Fibroblast of skin of back (primary cell): ENCODE data around the gene MFSD6L.
"Not testable (repeated sequence)": the region's sequence is repeated elsewhere in the genome, so short reads cannot be mapped to it uniquely, and the experiment has no call there.

Source experiments
- DNase-seq: peaks from one replicate; pipeline ENCODE4 v3.0.0-alpha.2; 2013

MFSD6L gene

DNA sequence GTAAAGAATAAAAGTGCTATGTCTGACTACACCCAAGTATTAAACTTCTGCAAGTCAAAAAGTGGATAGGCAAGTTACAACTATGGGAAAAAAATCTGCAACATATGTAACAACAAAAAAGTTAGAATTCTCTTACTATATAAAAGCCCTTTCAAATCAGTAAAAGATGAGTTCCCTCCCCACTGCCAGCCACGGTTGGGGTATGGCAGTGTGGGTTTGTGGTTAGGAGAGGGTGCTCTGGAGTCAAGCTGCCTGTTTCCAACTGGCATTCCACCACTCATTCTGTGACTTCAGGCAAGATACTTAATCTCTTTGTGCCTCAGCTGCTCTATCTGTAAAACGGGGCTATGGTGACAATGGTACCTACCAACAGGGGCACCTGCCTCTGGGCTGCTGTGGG is 26.6 kb upstream of the MFSD6L start:
- no peak for DNase-seq

DNA sequence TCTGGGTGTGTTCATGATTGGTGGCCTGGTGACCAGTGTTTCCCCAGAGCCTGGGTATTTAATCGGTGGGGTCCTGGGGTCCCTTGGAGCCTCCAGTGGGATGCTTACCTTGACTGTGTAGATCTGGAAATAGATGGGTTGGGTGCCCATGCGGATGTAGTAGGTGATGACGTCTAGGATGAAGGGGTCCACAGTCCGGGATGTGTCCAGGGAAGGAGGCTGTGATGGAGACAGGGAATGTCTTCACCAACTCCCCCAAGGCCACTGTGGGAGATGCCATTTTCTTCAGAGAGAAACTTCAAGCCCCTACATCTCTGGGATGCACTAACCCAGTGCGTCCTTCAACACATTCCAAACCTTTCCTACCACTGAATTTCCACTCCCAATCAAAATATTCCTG is 24.1 kb upstream of the MFSD6L start:
- no peak for DNase-seq

DNA sequence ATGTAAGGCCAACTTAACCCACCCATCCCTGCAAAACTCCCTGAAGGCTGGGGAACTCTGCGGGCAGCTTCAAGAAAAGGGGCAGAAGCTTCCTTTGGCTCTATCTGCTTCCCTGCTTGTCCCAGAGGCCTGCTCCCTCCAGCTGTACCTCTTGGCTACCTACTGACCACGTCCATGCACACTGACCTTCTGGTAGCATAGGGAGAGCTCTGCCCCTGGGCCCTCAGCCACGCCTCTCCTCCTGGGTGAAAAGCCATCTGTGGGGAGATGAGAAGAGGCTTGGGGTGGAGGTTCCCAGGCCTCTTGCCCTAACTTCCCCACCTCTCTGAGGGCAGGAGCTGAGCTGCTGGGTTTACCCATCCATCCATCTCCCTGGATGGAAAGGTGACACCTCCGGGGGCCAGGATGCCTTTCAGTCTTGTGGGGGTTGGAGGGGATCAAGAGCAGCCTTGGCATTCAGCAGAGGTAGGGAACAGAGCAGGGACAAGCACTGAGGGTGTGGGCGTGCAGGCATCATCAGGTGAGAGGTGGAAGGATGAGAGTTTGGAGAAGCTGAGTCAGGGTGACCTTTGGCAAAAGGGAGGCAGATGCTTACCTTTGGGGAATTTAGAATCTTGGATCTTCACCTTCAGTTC is 23.4 kb upstream of the MFSD6L start:
- no peak for DNase-seq

DNA sequence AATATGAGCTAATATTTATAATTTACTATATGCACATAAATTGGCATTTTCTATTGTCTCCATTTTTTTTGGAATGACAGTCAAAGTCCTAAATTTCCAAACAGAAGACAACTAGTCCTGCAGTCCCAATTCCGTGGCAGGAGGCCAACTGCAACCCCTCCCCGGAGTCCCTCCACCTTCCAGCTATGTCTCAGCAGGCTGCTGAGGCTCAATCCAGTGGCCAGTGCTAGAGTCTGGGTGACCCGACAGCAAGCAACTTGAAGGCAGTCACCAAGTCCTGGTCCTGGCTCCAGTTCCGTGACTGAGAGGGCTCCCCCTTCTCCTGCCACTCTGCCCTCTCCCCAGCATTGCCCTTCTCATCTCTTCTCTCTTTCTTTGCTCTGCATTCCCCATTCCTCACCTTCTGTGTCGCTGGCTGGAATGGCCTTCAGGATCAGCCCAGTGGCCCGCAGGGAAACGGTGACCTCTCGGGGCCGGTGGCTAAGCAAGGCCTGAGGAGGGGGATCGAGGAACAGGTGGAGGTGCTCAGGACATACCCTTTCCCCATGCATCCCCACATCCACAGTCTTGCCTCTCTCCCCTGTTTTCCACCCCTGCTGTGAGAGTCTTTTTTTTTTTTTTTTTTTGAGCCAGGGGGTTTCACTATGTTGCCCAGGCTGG is 22.4 kb upstream of the MFSD6L start:
- no peak for DNase-seq

DNA sequence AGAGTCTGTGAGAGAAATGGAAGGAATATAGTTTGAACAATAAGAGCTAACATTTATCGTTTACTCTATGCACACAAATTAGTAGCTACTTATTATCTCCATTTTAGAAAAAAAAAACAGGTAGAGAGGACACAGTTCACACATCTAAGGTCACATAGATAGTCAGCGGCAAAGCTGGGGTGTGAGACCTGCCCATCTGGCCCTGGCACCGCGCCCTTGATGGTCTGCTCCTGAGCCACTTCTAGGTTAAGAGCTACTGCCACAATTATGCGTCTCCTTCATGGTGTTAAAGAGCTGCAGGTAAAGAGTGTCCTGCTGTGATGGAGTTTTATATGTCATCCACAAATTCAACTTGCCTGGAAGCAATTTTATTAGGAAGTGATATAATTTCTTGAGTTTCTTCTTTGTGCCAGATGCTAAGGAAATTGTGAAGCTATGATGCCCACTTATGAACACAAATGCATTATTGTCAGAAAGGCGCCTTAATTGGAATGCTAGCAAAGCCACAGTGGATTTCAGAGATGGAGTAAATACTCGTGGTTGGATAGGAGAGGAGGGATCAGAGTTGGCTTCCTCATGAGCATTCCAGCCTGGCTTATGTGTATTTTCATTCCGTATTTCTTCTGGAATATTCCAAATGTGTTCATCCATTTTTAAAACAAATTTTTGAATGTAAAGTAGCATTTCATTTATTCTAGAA is 21.3 kb upstream of the MFSD6L start:
- no peak for DNase-seq

DNA sequence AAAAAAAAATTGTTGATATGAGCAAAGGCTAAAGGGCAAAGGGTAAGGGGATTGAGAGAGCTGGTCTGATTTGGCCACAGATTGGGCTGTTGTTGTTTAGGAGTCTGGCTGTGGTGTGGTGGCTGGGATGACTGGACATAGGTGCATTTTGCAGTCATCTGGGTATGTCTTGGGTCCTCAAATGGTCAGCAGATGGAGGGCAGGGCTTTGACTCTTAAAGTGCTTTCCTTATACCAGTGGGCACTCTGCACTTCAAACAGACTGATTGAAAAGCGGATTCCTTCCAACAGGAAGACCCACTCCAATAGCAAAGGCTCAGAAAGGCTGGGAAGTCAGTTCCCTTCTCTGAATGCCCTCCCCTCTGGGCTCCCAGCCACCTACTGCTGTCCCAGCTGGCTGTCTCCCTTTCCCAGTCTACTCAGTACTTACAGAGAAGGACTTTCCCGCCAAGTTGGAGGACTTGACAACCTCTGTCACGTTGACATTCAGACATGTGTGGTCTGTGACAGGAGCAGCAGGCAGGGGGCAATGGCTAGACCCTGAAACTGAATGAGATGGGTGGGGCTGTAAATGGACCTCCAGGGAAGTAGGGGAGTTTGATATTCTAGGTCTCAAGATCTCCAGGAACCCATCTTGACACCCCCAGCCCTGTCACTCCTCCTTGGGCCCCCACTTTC is 19.6 kb upstream of the MFSD6L start:
- no peak for DNase-seq

DNA sequence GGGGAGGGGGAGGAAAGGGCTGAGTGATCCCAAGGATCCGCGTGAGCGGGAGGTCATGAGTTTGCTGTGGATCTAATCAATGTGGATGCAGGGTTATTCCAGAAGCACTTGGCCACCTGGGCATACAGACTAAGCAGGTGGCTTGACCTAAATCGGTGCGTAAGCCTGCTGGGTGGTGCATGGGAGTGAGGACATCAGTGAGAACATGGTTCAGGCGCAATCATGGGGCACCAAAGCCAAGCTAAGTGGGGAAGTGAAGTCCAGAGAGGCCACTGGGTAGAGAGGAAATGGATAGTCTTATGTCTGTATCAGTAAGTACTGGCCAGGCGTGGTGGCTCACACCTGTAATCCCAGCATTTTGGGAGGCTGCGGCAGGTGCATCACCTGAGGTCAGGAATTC is 18.9 kb upstream of the MFSD6L start:
- no peak for DNase-seq

DNA sequence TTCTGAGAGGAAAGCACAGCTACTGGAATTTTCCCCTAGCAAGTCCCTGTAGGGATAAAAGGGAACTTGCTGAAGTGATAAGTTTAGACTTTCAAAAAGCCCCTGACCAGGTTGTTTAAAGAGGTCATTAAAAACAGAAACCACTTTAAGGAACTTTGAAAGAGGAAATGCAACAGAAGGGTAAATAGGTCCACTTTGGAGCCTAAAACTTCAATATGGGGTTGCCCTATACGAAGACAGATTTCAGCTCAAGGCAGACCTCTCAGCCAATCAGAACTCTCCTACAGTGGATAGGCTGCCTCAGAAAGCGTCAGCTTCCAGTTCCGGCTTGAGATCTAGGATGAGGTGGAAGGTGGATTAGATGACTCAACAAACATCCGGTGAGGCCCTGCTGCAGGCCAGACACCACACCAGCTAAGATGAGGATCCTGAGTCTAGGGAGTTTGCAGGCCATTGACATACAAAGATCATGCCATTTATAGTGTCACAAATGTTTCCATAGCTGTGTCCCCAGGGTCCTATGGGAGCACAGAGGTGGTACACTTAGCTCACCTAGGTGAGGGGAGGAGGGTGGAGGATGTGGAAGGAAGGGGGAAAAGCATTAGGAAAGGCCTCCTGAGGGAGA is 7.9 kb upstream of the MFSD6L start:
- DNase-seq = peak; percentile 6

DNA sequence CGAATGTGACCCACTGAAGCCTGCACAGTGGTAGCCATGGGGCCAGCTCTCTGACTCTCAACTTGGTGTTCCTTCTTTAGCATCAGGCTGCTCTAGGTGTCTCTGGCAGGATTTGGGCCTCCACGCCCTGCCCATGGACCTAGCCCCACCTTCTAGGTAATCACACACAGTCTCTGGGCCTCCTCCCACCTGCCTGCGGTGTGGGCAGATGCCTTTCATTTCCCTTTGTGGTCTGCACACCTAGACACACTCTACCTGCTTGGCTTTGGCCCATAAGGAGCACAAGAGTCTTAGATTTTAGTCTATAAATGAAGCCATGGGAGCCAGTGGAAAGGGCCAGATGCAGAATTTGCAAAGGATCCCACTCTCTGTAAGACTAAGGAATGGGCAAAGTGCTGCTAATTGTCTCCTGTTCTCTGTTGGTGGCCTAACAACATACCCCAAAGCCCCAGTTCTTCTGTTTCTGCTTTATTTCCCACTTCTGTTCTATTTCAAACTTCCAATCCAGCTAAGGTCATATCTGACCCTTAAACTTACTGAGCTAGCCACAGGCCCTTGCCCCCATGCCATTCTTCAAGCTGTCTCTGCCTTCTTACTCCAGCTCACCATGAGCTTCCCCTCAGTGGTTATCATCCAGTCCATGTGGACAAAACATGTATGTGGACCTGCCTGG is 7.2 kb upstream of the MFSD6L start:
- DNase-seq = no peak

DNA sequence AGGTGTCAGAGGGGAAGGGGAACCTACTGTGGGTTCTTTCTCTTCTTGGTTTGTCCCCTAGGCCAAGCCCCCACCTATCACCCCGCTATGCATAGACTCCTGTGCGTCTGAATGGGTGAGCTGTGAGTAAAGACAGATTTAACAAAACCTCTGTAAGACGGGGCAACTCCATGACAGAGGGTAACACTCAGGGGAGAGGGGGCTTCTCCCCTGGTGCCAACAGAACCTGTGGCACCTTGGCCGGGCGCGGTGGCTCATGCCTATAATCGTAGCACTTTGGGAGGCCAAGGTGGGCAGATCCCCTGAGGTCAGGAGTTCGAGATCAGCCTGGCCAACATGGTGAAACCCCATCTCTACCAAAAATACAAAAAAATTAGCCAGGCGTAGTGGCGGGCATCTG is 6.2 kb upstream of the MFSD6L start:
- DNase-seq = not testable (repeated sequence)

DNA sequence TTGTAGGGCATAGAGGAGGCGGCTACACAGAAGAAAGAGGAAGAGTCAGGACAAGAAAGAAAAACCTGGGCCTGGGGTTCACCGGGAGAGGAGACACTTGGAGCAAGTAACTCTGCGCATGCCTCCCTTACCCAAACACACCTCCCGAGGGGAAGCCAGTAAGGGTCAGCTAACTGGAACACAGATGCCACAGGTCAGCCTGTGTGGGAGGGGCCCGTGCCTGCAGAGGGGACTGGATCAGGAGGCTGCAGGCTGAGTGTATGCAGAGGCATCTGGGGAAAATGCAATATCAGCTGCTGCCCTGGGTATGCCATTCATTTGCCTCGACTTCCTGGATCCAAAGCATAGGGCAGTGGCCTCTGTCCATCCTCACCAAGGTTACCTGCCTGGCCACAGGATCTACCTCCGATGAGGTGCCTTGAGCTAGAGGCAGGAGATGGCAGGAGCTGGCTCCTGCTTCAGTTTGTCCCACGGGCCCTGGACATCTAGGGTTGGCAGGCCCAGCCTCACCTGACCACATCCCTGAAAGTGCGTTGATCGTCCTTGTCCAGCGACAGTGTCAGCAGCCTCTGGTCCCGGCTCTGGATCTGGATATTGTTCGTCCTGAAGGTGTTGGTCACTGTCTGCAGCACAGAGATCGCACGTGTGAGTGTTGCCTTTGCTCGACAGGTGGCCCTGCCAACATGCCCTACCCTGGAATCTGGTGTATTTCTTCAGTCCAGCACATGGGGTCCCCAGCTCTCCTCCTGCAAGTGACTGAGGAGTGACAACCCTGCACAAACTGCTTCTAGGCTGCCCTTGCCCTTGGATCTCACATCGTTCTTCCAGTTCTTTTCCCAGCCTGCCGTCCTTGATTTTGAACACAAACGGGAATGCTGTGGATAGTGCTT is 4.6 kb upstream of the MFSD6L start:
- no peak for DNase-seq

DNA sequence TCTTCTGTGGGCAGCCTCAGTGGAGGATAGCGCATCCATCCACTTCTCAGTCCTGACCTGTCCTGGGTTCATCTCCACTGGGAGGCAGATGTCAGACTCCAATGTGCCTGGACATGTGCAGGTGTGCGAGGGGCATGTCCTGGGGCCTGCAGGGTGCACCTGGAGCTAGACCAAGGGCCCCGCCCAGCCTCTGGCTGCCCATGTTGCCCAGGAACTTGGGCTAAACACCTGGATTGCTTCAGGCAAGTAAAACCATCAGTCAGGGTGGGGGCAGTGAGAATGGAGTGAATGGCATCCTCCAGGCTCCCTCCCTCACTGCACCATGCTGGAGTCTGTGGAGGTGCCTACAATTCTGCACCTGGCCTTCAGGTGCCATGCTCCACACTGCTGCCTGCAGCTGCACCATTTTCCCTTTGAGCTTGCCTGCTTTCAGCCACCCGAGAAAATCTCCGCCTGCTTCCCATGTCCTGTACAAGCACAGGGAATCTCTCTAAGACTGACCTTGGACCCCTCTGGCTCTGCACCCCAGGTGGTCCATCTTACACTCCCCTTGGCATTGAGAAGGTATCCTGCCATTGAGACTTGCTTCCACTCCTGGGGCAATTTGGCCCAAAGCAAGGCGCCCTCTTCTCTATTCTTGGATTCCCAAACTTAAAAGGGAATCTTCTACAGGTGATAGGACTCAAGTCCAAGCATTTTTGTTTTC is 2.1 kb upstream of the MFSD6L start:
- no peak for DNase-seq

DNA sequence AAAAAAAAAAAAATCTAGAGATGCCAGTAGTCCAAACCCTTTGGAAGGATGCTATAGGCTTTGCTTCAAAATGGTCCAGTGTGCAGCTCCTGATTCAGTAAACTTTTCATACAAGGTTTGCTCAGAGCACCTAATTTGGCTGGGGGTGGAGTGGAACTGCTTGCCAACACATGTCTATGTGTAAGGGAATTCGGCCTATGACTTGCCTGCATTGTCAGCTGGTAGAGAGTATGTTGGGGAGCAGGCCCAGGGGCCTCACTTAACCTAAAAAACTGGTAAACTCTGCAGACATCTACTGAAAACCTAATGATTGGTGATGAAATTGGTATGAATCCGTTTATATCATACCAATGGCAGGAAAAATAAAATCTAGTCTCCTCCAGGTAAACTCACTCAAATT is 1.5 kb upstream of the MFSD6L start:
- no peak for DNase-seq

DNA sequence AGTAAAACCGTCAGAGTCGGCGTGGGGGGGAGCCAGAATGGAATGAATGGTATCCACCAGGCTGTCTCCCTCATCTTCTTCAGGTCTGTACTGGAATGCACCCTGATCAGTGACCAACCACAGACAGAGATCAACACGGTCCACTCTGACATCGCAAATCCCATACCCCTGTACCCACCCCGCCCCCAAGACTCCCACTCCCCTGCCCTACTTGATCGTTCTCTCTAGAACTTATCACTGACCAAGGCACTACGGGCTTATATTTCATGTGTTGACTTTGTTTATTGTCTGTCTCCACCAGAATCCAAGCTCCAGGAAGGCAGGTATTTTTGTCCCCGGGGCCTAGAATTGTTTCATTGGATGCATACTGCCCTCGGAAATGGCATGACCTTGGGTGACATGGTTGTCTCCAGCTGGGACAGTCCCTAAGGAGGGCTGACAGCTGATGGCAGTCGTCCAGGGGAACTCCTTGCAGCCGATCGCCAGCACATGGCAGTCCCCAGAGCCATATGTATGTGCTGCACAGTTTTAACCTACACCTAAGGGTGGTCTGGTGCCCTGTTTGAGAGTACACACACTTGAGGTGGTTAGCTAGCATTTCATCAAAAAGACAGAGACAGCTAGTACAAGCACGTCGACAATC is 526 bp upstream of the MFSD6L start:
- DNase-seq = peak; percentile 7

DNA sequence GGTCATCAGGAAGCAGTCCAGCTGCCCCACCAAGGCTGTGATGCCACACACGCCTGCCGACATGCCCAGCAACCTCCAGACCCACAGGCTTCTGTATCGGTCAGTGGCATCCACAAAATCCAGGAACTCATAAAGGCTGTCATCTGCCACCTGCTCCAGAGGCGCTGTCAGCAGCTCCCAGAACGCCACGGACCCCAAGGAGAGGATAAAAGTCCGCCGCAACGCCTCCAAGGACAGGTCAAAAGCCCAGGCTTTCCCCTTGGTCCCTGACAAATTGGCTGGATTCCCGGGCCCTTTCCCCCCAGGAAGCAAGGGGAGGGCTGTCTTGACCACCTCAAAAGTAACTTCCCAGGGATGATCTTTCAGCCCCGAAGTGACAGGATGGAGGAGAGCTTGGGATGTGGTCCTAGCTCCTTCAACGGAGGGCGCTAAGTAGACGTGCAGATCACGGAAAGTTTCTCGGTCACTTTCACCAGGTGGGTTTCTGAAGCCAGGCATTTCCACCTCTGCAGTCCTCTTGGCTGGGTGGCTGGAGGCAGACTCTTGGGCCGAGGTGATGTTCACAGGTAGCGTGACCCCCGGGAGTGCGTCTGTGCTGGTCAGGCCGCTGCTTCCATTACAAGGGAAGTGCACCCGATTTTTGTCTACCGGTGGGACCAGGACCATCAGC is 854 bp downstream of the MFSD6L start:
- DNase-seq = no peak

DNA sequence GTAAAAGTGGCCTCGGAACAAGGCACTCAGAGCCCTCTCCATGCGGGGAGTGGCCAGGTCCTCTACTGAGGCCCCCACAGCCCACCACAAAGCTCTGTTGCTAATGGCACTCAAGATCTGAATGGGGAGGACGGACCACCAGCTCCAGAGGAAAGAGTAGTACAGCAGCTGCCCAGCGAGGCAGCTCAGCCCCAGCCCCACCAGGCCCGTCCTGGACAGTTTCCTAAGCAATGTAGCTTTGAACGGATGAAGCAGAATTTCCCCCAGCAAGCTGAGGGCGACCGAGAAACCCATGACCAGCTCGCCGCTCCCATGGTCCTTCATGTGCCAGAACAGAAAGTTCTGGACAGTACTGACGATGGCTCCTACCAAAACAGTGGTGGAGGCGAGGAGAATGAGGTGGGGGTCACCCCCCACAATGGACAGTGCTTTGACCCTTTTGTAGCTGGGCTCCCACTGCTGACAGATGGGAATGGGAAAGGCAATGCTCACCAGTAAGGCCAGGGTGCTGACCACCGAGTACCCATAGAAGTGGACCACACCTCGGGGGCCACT is 1.5 kb downstream of the MFSD6L start:
- DNase-seq = no peak

DNA sequence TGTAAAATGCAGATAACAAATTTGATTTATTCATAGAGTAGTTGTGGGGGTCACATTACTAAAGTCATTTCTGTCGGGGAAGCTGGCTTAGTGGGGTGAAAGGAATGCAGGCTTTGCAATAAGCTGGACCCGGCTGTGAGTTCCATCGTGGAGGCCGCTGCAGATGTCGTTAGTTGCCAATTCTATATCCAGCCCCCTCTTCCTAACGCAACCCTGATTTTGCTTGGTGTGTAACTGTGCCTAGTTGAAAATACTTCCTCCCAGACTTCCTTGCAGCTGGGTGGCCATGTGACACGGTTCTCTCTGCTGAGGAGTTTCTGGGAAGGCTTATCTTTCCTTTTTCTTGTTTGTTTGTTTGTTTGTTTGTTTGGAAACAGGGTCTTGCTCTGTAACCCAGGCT is 4.5 kb downstream of the MFSD6L start:
- DNase-seq = no peak

DNA sequence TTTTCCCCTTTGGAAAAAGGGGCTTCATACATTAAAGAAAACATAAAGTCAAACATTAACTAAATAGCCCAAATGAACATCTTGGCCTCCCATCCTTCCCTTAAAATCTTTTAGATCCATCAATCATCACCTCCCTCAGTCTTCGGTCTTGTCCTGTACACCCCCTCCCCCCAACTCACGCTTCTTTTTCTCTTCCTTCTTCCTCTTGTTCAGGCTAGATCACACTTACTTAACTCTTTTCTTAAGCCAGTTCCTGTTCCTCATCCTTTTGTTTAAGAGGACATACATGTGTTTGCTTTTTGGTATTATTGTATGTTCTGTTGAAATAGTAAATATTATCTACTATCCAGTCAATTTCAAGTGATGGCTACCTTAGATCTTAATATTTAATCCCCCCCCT is 5.5 kb downstream of the MFSD6L start:
- no peak for DNase-seq

DNA sequence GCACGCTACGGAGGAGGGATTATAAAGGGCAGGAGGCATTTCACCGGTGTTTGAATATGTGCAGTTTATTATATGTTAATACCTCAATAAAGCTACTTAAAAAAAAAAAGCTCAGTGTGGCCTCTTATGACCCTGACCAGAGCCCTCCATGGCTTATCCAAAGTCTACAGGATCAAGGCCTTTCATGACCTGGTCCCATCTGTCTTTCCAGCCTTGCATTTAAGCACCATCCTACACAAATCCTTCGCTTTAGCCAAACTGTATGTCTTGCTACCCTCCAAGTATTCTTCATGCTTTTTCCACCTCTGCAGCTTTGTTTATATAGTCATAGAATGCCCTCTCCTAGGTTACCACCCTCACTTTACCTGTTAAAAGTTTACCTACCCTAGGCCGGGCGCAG is 6.5 kb downstream of the MFSD6L start:
- no peak for DNase-seq
